GM12875 (cell line): ENCODE data around the gene CHCHD3.

Source experiments
- H3K4me3 ChIP-seq: one replicate; pipeline ENCODE4 v1.5.1; 2011; ENCODE audit warnings: low read depth, low read length, control low read depth
- TF ChIP-seq, protein P1 (sequence below): IDR thresholded peaks from 2 replicates; pipeline ENCODE4 v1.5.1; 2011; ENCODE audit warnings: low read depth, mild to moderate bottlenecking, control low read depth, inconsistent platforms, low read length, moderate library complexity, borderline replicate concordance; ENCODE audit not compliant: insufficient read depth

Gene CHCHD3

DNA sequence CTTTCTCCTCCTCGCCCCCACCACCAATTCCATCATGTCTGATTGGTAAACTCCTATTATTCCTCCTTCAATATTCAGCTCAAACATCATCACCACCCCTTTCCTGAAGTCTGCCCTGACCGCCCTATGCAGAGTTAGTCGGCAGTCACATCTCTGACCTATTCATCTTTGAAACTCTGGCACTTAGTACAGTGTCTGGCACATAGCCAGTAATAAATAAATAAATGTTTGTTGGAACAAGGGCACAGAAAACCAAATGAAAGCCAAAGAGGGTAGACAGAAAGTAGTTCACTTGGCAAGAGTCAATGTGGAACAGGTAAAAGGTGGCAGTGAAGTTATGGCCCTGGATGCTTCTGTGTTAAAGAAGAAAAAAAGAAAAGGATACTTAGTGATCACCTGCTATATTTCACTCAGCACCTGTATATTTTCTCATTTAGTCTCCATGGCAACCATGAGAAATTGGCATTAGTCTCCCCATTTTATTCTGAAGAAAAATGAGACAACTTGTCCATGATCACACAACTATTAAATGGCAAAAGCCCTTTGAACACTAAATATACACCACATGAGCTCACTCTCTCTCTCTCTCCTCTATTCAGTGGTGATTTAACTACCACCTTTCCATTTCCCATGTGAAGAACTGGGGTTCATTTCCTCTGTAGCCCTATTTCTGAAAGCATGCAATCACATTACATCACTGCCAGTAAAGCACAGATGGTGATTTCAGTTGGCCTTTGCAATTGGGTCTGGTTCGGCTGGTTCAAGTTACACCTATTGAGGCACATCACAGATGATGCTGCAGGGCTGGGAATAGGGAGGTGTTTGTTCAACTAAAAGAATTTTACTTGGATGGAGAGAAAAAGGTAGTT is 25.3 kb downstream of the CHCHD3 start:
- H3K4me3 ChIP-seq, result no peak overlapping the region
- TF ChIP-seq, protein P1, sequence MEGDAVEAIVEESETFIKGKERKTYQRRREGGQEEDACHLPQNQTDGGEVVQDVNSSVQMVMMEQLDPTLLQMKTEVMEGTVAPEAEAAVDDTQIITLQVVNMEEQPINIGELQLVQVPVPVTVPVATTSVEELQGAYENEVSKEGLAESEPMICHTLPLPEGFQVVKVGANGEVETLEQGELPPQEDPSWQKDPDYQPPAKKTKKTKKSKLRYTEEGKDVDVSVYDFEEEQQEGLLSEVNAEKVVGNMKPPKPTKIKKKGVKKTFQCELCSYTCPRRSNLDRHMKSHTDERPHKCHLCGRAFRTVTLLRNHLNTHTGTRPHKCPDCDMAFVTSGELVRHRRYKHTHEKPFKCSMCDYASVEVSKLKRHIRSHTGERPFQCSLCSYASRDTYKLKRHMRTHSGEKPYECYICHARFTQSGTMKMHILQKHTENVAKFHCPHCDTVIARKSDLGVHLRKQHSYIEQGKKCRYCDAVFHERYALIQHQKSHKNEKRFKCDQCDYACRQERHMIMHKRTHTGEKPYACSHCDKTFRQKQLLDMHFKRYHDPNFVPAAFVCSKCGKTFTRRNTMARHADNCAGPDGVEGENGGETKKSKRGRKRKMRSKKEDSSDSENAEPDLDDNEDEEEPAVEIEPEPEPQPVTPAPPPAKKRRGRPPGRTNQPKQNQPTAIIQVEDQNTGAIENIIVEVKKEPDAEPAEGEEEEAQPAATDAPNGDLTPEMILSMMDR, result no peak

DNA sequence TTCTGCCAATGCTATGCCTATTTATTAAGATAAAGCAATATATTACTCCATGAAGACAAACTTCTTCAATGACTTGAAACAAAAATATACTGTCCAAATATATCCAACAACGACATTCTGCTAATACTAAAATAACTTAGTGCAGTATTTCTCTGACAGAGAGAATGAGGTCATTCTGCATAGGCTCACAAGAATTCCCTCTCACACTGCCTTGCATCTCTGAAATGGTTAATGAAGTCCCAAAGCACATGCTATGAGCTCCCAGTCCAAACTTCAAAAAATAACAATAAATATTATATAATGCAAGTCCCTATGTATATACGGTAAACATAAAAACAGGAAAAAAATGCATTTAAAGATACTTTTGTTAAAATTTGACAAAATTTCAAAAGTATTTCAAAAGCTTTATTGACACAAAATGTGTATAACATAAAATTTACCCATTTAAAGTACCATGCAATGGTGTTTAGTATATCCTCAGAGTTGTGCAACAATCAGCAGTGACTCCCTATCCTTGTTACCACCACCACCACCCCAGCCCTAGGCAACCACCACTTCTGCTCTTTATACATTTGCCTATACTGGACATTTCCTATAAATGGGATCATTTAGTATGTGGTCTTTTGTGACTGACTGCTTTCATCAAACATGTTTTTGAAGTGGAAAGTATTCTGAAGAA is 27.6 kb downstream of the CHCHD3 start:
- no peak overlapping the region for H3K4me3 ChIP-seq
- TF ChIP-seq, protein P1, result no peak

DNA sequence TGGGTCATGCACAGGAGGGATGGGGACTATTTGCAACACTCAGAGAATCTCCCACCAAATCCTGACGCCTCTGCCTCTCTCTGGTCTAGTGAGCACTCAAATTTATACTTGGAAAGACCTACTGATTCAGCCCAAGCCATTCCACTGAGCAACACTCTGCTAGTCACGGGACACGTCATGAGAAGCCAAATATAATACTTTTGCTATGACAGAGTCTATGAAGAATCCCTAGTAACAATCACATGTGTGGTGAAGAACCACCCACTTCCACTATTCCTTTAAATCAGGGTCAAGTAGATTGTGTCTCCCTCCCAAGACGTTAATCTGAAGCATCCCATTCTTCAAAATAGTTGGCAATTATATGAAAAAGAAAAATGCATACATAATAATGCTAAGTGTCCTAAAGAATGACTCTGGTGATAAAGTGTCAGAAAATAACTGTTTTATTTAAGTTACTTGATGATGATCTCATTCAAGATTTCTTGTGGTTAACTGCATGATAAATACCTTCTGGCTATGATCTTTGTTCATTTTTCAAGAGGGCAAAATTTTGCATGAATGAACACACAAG is 28.5 kb downstream of the CHCHD3 start:
- H3K4me3 ChIP-seq, result no peak overlapping the region
- TF ChIP-seq, protein P1, result no peak

DNA sequence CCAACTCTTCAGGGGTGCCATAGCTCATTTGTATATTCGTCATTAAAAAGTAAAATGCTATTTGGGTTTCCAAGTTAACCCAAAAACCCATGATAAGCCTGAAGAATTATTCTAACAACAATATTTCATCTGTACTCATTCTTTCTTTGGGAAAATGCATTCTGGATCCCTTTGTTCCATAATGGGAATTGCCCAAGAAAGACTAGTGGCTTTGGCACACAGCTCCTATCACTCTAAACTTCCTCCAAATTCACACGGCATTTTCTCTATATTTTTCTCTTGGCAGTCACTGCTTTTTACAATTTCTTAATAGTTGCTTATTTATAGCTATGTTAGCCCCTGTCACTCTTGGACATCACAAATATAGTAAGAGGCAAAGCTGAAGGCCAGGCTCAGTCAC is 29.1 kb downstream of the CHCHD3 start:
- TF ChIP-seq, protein P1, result no peak
- H3K4me3 ChIP-seq, result no peak overlapping the region

DNA sequence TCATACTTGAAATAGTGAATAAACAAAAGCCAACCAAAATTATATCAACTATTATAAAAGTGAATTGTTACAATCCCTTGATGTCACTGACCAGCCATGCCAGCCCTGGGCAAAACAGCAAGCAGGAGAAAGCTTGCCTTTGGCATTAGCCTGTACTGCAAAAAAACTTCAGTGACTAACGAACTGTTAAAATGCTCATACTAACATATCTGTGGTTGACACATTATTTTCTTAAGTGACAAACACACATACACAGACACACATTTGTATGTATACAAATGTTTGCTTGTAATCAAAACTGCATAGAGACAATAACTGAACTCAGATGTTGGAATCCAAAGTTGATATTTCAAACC is 29.5 kb downstream of the CHCHD3 start:
- no peak overlapping the region for H3K4me3 ChIP-seq
- TF ChIP-seq, protein P1, result no peak

DNA sequence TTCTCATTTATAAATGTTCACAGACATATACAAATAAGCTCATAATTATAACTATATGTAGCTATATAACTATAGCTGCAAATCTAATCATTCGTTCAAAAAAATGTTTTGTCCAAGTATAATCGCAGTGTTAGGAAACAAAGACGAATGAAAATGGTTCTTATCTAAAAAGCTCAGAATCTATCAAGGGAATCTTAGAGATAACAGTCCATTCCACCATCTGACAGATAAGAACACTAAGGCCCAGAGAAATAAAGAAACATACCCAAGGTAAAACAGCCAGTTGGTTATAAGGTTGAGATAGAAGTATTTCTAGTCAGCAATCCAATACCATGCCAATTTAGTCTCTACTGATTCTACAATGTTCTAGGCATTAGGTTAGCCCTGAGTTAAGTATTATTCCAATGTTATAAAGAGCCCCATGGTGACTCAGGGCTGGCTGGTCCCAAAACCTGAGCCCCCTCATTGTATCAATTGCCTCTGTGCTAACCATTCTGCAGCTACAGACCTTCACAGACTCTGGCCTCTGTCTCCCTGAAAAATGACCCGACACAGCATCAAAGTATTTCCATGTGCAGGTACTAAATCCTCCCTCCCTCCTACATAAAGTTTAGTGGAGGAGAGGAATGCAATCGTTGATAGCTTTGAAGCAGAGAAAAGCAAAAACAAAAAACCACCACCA is 30.0 kb downstream of the CHCHD3 start:
- no peak overlapping the region for H3K4me3 ChIP-seq
- TF ChIP-seq, protein P1, result no peak

DNA sequence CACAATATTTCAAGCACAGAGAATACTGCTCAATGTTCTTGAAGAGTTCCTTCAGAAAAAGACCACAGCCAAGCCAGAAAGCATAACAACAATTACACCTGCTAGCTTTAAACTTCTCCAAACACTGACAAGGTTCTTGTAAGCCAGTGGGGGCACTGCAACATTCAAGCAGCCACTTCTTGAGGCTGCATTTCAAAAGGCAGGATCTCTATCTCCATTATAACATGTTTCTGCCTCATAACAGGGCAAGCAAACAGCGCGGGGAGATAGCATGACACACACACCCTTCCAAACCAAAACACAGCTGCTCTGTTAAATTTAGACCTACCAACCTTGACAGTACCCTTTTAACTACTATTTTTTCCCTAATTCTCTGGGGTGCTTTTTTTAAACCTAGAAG is 30.8 kb downstream of the CHCHD3 start:
- TF ChIP-seq, protein P1, result peak; percentile 28; the same call in 1 of the 2 replicates

More for the DNA sequence above, 30.8 kb downstream of the CHCHD3 start:
- H3K4me3 ChIP-seq, result no peak overlapping the region
